ENCODE results near the gene SCAP.

SCAP gene

GRCh38 chr3:47404955-47405790, 70.6 kb downstream of the SCAP start:
- Histone ChIP-seq H3K27me3 (no peaks in the 10 kb centered on the region), H3K4me1 (no peaks in the 10 kb centered on the region), H3K4me3 (ENCODE audit: low read depth, low read length) (no peak overlapping the region), H3K36me3 (peaks cover 5% of the 10 kb centered on the region; the same call in 1 of the 2 replicates), H3K9me3 (no peaks in the 10 kb centered on the region)
- DNase-seq, result no peak
- TF ChIP-seq, protein P1, sequence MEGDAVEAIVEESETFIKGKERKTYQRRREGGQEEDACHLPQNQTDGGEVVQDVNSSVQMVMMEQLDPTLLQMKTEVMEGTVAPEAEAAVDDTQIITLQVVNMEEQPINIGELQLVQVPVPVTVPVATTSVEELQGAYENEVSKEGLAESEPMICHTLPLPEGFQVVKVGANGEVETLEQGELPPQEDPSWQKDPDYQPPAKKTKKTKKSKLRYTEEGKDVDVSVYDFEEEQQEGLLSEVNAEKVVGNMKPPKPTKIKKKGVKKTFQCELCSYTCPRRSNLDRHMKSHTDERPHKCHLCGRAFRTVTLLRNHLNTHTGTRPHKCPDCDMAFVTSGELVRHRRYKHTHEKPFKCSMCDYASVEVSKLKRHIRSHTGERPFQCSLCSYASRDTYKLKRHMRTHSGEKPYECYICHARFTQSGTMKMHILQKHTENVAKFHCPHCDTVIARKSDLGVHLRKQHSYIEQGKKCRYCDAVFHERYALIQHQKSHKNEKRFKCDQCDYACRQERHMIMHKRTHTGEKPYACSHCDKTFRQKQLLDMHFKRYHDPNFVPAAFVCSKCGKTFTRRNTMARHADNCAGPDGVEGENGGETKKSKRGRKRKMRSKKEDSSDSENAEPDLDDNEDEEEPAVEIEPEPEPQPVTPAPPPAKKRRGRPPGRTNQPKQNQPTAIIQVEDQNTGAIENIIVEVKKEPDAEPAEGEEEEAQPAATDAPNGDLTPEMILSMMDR (IDR thresholded peaks at IDR 0.05; ENCODE audit: low read depth, low read length), result no peak

DNA sequence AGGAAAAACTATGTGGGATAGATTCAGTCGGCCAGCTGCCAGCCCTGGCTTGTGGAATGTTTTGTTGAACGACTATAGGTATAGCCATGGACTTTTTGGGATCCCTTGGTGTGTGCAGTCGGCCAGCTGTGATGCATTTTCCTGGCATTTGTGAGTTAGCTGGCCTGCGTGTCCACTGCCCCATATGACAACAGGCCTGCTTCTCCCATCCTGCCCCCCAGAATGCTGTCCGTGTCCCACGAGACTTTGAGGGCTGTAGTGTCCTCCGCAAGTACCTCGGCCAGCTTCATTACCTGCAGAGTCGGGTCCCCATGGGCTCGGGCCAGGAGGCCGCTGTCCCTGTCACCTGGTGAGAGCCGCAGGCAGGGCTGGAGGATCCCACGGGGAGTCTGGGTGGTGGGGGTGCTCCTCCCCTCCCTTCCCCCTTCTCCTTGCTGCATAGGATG, 71.3 kb downstream of the SCAP start:
- H3K9me3 ChIP-seq, result no peaks in the 10 kb centered on the region
- no peak for DNase-seq
- TF ChIP-seq, protein P1 (IDR thresholded peaks at IDR 0.05; ENCODE audit: low read depth, low read length), result no peak
- no peak overlapping the region for H3K4me3 ChIP-seq (ENCODE audit: low read depth, low read length)
- H3K36me3 ChIP-seq, result peaks cover 5% of the 10 kb centered on the region; the same call in 1 of the 2 replicates
- H3K27me3 ChIP-seq, result no peaks in the 10 kb centered on the region
- H3K4me1 ChIP-seq, result no peaks in the 10 kb centered on the region

- no peaks in the 10 kb centered on the region for H3K4me1 ChIP-seq
- no peaks in the 10 kb centered on the region for H3K9me3 ChIP-seq
- TF ChIP-seq, protein P1 (IDR thresholded peaks at IDR 0.05; ENCODE audit: low read depth, low read length), result no peak
- no peaks in the 10 kb centered on the region for H3K27me3 ChIP-seq
- no peaks in the 10 kb centered on the region for H3K36me3 ChIP-seq
- no peak overlapping the region for H3K4me3 ChIP-seq (ENCODE audit: low read depth, low read length)
- DNase-seq, result no peak
These were observed 76.0 kb downstream of the SCAP start for GRCh38 chr3:47399531-47400270.

DNA sequence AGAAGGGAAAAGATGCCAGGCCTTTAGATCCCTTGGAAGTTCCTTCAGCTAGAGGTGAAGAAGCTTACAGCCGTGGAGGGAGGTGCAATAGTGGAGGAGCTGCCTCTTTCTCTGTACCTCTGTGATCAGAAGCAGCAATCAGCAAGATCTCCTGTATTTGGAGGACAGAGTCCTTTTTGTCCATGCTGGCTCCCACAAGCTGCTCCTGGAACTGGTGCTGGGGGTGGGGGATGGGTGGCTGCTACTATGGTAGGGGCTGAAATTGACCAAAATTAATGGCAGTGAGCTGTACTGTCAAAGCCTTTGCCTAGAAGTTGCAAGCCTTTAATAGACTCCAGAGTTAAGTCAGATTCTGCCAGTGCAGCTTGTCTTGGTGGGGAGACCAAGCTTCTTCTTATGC, 76.7 kb downstream of the SCAP start:
- Histone ChIP-seq H3K4me3 (ENCODE audit: low read depth, low read length) (no peak overlapping the region), H3K27me3 (no peaks in the 10 kb centered on the region), H3K9me3 (no peaks in the 10 kb centered on the region), H3K4me1 (no peaks in the 10 kb centered on the region), H3K36me3 (no peaks in the 10 kb centered on the region)
- DNase-seq, result no peak
- TF ChIP-seq, protein P1 (IDR thresholded peaks at IDR 0.05; ENCODE audit: low read depth, low read length), result no peak

GRCh38 chr3:47398228-47398627, 77.5 kb downstream of the SCAP start:
- Histone ChIP-seq H3K9me3 (no peaks in the 10 kb centered on the region), H3K4me1 (no peaks in the 10 kb centered on the region), H3K27me3 (no peaks in the 10 kb centered on the region), H3K36me3 (no peaks in the 10 kb centered on the region), H3K4me3 (ENCODE audit: low read depth, low read length) (no peak overlapping the region)
- no peak for DNase-seq
- TF ChIP-seq, protein P1 (IDR thresholded peaks at IDR 0.05; ENCODE audit: low read depth, low read length), result no peak

DNA sequence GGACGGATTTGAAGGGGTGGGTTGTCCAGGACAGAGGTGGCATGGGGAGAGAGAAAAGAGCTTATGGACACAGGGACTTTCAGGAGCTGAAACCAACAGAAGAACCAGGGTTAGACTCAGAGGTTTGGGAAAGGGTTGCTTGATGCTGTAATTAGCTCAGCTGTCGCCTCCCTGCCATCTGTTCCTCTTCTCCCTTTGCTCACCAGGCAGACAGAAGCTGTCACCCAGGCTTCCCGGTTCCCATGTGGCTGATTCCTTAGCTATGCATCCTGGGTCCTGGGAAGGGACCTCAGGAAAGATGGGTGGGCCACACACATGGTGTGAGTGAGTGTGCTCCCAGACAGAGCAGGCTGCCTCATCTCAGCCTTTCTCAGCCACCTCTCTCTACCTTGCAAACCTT, 80.9 kb downstream of the SCAP start:
- H3K4me1 ChIP-seq, result no peaks in the 10 kb centered on the region
- no peak for DNase-seq
- no peaks in the 10 kb centered on the region for H3K36me3 ChIP-seq
- no peak overlapping the region for H3K4me3 ChIP-seq (ENCODE audit: low read depth, low read length)
- TF ChIP-seq, protein P1 (IDR thresholded peaks at IDR 0.05; ENCODE audit: low read depth, low read length), result no peak
- H3K9me3 ChIP-seq, result no peaks in the 10 kb centered on the region
- H3K27me3 ChIP-seq, result no peaks in the 10 kb centered on the region

Data from BE2C (cell line).